Measurements from ENCODE around the gene HK2.

HK2 gene

DNA sequence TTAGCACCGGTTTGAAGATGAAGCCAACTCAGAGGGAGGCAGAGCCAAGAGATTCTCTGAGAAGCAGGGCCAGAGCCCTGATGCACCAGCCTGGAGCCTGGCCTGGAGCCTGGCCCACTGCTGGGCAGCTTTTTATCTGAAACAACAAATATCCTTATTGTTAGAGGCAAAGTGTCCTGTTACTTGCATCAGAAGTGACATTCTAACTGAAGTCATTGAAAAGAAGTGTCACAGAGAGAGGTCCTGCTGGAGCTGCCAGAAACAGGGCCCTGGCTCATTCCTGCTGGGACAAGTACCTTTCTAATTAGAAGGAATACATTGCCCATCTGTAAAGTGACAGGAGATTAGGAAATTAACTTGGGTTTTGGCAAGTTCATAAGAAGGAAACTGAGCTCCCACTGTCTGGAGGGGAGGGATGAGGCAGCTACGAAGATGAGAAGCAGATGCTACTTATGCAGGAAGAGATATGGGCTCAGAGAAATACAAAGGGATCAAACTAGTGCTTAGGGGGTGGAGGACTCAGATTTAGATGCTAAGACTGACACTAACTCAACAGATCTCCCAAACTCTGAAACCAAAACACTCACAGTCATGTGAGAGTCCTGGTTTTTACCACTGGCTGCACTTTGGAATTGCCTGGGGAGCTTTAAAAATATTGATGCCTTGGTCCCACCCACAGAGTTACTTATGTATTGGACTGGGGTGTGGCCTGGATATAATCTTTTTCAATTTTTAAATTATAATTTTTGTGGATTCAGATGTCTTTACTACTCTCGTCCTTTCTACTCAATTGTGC is 11.0 kb upstream of the HK2 start:
- H3K4me3 ChIP-seq (ENCODE audit: low read depth, low read length) = no peak overlapping the region
- TF ChIP-seq, protein P1, sequence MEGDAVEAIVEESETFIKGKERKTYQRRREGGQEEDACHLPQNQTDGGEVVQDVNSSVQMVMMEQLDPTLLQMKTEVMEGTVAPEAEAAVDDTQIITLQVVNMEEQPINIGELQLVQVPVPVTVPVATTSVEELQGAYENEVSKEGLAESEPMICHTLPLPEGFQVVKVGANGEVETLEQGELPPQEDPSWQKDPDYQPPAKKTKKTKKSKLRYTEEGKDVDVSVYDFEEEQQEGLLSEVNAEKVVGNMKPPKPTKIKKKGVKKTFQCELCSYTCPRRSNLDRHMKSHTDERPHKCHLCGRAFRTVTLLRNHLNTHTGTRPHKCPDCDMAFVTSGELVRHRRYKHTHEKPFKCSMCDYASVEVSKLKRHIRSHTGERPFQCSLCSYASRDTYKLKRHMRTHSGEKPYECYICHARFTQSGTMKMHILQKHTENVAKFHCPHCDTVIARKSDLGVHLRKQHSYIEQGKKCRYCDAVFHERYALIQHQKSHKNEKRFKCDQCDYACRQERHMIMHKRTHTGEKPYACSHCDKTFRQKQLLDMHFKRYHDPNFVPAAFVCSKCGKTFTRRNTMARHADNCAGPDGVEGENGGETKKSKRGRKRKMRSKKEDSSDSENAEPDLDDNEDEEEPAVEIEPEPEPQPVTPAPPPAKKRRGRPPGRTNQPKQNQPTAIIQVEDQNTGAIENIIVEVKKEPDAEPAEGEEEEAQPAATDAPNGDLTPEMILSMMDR (IDR thresholded peaks at IDR 0.05; ENCODE audit: insufficient read depth, low read depth, low read length, missing control alignments) = no peak
- no peak for DNase-seq (ENCODE audit: low read depth)

DNA sequence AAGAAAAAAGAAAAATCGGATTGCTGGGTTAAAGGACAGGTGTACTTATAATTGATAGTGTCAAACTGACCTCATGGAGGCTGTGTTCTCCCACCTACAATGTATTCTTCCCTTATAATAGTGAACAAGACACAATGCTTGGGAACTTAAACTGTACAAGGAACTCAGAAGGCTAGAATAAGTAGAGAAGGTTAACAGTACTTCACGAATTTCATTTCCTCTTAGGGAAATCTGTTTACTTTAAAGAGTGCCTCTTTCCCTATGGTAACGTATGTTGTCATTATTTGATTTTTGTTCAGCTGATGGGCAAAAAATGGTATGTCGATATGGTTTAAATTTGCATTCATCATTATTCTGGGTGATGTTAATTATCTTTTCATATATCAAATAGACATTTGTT is 9.2 kb upstream of the HK2 start:
- TF ChIP-seq, protein P1 (IDR thresholded peaks at IDR 0.05; ENCODE audit: insufficient read depth, low read depth, low read length, missing control alignments) = no peak
- H3K4me3 ChIP-seq (ENCODE audit: low read depth, low read length) = no peak overlapping the region
- DNase-seq (ENCODE audit: low read depth) = no peak

DNA sequence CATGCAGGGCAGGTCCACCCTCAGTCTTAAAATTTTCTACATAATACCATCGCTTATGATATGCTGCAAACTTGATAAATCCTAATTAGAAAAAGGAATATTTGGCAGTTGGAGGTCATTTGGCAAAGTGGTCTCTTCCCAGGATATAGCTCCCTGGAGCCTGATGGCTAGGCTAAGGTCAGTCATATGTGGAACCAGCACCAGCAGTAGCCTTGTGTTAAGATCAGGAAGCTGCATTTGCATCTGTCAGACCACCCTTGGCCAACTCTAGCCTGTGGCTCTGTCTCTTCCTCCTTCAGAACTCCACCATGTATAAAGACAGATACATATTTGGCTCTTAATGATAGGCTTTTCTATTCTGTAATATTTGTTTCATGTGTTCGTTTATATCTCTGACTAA is 5.4 kb upstream of the HK2 start:
- H3K4me3 ChIP-seq (ENCODE audit: low read depth, low read length) = no peak overlapping the region
- TF ChIP-seq, protein P1 (IDR thresholded peaks at IDR 0.05; ENCODE audit: insufficient read depth, low read depth, low read length, missing control alignments) = no peak
- DNase-seq (ENCODE audit: low read depth) = no peak

DNA sequence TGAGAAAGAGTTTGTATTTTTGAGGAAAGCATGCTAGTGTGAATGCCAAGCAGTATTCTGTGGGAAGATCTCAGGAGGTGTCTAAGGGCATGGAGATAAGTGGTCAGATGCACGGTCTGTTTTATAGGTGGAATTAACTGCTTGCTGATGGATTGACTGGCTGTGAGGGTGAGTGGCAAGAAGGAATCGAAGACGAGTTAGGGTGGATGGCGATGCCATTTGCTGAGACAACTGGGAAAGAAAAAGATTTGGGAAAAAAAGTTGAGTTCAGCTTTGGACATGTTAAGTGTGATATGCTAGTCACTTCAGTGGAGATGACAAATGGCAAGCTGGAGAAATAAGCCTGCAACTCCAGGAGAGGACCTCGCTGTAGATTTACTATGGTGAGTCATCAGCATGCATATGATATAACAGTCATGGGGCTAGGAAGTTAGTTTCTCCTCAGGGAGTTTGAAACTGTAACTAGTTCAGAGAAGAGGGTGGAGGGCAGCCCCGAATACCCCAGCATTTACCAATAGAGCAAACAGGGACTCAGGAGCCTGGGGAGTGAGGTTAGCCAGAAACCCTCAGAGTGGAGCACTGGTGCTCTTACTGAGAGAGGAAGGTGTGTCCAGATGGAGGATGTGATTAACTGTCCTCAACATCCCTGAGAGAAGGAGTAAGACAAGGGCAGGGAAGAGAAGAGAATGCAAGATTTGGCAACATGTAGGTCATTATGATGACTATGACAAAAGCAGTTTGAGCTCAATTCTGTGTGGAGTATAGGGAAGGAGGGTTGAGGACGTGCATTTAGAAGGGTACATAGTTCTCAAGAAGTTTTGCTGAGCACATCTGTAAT is 2.0 kb upstream of the HK2 start:
- TF ChIP-seq, protein P1 (IDR thresholded peaks at IDR 0.05; ENCODE audit: insufficient read depth, low read depth, low read length, missing control alignments) = no peak

DNA sequence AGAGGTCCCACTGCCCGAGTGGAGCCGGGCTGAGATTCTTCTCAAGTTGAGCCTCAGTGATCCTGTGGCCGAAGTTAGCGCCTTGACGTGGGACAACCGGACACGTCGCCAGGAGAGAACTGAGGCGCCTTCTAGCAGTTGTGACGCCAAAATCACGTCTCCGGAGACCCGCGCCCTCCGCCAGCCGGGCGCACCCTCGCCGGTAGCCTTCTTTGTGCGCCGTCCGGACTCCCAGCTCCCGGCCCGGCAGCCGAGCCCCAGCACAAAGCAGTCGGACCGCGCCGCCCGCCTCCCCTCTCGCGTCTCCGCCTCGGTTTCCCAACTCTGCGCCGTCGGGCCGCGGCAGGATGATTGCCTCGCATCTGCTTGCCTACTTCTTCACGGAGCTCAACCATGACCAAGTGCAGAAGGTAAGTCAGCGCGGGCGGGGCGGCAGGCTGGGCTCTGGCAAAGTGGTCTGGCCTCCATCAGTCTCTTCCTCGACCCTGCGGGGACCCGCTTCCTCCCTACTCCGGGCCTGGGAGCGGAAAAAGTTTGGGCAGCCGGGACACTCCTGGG is 386 bp downstream of the HK2 start:
- DNase-seq (ENCODE audit: low read depth) = peak; percentile 43
- H3K4me3 ChIP-seq (ENCODE audit: low read depth, low read length) = peak overlapping the region; percentile 97

More for the DNA sequence above, 2.0 kb upstream of the HK2 start:
- no peak overlapping the region for H3K4me3 ChIP-seq (ENCODE audit: low read depth, low read length)
- no peak for DNase-seq (ENCODE audit: low read depth)

DNA sequence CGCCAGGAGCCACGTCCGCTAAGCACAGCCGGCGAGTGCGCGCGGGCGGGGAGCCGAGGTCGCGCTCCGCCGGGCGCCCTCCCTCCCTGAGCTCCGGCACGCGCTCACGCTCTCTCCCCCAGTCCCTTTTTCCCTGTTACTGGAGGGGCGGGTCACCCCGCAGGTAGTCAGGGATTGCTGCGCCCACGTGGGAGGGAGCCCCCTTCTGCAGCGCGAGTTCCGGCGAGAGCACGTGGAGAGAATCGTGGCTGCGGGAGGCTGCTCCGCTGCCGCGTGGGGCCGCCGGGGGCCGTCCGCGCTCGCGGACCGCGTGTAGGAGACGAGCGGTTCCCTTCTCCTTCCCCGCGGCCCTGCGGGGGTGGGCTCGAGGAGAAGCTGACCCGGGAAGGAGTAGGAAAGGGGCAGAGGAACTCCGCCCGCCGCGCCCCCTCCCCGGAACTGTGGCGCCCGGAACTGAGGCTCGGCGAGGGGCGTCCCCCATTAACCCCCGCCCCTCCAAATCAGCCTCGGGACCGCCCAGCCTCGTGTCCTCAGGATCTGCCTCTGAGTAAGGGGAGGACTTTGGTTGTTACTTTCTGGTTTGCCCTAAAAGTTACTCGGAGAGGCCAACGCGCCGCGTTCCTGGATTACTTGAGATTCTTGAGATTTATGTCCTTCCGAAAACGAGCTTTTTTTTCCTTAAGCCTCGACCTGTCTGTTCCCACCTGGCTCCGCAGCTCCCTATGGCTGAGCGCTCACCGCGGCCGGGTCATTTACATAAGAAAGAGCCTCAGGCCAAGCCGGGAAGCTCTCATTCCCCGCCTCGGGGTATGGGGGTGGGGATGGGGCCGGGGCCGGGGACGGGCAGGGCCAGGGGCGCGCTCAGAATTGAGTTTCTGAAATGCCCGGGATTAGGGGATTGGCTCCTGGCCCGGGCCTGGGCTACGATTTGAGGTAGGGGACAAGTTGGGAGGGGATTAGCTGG is 1.1 kb downstream of the HK2 start:
- TF ChIP-seq, protein P1 (IDR thresholded peaks at IDR 0.05; ENCODE audit: insufficient read depth, low read depth, low read length, missing control alignments) = no peak
- H3K4me3 ChIP-seq (ENCODE audit: low read depth, low read length) = peak overlapping the region; percentile 97
- peak; percentile 84 for DNase-seq (ENCODE audit: low read depth)
